ENCODE measurements around the gene DDAH1.

DNA sequence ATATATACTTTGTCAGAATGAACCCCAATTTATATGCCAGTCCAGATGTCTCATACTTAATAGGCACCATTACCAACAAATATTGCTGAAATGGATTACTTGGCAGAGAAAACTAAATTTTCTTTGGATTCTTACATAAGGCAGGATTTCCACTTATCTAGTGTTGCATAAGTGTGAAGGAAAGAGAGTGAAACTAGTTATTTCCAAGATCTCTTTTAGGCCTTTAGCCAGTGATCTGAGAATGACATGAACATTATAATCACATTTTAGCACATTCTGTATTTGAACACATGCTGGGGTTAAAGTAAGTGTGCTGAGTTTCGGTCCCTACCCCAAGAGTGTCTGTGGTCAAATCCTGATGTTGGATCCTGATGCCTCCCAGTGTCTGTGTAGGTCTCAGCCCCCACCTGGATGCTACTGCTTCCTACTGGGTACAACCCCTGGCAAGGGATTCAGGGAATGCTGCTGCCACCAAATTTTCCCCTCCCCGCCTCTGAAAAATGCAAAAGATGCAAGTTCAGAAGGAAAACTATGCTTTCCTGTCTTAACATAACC lies 11.2 kb downstream of the DDAH1 start:
- no peak for TF ChIP-seq EP300 (IDR thresholded peaks at IDR 0.05)
- no peak for TF ChIP-seq CTCF (IDR thresholded peaks at IDR 0.05)

All from ovary (tissue), 3 donors.